NOMO-1 treated with DMSO at 0.1 percent for 48 hours (cell line): Measurements from ENCODE around the gene UNKL.

ENCODE experiments used
- DNase-seq: peaks from one replicate; lab custom pipeline; 2025; ENCODE audit not compliant: unreplicated experiment; lab: John Stamatoyannopoulos, UW

UNKL gene

DNA sequence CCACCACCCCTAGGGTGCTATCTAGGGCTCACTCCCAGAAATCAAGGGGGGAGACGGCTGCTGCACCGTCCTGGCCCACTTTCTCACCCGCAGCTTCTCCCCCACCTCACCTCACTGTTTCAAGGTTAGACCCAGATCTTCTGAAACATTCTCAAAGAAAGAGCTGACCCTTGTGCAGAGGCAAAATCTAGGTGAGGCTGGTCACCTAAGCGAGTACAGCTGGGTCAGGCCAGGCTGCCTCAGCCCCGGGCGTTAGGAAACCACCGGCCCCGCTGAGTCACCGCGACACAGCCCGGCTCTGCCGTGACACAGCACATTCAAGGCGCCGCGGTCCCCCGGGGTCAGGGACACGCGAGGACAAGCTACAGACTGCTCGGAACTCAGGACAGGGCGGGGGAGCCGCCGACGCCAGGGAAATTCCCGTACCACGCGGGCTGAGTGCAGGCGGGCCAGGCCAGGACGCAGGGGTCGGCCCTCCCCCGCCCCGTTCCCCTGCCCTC is 35.6 kb downstream of the UNKL start:
- peak; percentile 65 for DNase-seq

DNA sequence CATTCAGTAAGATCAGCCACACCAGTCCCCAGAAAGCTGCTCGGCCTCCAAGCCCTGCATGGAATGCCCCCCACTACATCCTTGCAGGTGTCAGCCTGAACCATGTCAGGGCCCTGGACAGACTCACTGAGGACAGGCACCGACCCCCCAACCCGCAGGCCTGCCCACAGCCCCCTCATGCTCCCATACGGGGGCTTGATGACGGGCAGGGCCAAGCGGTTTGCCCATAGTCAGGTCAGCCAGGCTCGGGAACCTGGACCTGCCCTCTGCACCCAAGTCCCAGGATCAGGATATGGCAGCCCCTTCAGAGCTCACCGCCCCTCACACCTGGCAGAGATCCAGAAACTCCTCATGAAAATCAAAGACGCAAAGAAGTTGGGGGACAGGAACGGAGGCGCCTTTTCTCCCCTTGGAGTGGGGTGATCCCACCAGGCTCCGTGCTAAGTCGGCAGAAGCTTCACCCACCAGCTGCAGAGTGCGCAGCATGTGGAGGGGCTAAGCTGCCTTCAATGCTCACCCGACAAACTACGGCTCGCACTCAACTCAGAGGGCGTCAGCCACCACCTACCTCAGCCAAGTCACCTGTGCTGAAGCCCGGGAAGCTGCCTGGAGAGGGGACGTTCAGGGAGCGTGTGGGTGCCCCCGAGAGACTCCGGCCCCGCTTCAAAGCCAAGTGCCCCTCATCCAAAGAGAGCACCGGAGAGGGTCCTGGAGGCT is 36.3 kb downstream of the UNKL start:
- no peak for DNase-seq

DNA sequence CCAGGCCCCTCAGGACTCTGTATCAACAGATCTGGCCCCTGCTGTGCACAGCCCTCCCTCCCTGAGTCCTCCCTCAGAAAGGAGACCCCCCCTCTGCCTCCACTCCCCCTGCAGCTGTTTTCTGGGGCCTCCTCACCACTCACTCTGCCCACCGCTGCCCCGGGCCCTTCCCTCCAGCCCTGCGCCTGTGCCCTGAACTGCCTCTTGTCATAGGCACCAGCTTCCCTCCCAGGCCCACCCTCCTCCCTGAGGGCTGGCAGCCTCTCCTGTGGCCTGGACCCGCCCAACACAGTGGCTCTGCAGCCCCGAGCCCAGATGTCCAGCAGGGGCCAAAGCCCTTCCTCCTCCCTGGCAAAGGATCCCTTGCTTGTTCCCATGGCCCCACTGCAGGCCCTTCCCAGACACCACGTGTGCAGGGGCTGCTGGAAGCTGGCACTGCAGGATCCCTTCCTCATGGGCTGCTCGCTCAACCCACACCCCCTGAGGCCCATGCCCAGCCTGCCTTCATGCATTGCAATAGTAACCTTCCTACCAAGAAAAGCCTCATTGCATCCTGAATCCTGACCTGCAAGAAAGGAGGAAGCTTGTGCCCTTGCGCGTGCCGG is 37.0 kb downstream of the UNKL start:
- DNase-seq: no peak

DNA sequence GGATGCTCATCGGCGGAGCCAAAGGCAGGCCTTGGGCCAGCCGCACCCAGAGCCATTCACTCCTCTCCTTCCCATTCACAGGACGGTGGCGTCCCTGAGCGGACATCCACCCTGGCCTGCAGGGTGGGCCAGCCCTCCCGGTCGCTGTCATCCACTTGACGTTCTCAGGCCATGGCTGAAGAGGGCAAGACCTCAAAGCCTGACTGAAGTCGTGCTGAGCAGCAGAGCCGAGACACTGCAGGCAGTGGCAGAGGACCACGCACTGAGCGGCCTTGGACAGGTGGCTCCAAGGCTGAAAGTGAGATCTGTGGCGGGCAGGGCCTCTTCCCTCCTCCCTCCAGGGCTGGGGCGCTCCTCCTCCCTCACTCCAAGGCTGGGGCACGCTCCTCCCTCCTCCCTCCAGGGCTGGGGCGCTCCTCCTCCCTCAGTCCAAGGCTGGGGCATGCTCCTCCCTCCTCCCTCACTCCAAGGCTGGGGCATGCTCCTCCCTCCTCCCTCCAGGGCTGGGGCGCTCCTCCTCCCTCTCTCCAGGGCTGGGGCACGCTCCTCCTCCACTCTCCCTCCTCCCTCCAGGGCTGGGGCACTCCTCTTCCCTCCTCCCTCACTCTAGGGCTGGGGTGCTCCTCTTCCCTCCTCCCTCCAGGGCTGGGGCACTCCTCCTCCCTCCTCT is 38.6 kb downstream of the UNKL start:
- DNase-seq: no peak

DNA sequence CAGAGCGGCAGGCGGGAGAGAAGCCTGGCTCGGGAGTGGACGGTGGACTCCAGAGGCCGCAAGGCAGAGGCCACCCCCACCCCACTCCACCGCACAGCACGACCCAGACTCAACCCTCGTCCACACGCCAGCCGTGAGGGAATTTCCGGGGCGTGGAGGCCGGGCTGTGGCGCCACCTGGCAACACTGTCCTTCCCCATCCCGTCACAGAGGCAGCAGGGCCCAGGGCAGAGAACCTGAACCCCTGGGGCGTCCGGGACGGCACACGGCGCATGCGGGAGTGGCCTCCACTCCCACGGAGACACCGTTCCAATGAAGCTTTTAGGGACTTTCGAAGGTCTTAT is 39.2 kb downstream of the UNKL start:
- no peak for DNase-seq

DNA sequence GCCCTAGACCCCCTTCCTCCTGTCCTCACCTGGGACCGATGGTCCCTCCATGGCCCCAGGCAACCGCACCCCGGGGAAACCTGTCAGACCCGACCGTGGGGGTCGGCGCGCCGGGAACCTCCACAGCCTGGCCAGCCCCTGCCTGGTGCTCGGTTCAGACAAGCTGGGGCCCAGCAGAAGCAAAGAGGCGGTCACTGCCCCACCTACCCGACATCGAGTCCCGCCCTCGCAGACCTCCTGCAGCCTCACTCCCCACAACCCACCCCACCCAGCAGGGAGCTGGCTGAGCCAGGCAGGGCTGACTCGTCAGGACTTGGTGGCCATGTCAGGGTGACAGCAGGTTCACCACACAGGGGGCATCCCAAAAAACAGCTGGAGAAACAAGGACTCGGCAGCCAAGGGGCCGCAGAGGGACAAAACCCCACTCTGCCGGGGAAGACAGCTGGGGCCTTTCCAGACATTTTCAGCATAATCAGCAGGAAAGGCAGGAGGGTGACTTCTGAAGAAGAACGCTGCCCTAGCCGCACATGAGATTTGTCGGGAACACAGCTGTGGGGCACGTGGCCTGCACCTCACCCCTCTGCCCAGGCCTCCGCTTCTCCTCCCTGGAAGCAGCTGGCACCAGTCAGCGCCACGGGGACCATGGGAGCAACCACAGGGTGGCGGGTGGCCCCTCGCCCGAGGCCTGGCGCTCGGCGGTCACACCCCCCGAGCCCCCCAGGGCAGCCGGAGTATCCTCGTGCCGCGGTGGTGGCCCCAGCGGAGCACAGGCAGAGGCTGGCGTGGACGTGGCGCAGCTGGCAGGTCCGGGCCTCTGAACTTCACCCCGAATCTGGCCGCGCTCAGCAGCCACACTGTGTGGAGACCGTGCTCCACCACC is 39.8 kb downstream of the UNKL start:
- DNase-seq: no peak

DNA sequence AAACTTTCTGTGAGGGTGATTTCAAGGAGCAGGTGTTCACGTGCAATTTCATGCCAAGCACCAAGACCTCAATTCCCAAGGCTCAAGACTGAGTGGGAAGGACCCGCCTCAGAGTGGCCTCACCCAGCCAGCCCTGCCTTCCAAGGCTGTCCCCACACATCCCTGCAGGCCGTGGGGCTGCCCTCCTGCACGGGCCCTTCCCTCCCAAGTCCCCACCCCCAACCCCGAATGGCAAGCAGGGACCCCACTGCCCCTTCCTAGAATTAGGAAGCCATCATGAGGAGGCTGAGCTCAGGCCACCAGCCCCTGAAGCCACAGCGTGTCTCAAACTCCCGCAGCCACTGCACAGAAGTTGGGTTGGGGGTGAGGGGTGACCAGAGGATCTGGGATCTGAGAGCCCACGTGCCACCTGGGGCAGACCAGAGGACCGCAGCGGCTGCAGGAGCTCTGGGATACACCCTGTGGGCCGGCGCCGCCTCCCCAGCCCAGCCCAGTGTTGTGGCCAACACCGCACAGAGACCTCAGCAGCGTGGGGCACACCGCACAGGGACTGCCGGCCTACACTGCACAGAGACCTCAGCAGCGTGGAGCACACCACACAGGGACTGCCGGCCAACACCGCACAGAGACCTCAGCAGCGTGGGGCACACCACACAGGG is 42.1 kb downstream of the UNKL start:
- no peak for DNase-seq

DNA sequence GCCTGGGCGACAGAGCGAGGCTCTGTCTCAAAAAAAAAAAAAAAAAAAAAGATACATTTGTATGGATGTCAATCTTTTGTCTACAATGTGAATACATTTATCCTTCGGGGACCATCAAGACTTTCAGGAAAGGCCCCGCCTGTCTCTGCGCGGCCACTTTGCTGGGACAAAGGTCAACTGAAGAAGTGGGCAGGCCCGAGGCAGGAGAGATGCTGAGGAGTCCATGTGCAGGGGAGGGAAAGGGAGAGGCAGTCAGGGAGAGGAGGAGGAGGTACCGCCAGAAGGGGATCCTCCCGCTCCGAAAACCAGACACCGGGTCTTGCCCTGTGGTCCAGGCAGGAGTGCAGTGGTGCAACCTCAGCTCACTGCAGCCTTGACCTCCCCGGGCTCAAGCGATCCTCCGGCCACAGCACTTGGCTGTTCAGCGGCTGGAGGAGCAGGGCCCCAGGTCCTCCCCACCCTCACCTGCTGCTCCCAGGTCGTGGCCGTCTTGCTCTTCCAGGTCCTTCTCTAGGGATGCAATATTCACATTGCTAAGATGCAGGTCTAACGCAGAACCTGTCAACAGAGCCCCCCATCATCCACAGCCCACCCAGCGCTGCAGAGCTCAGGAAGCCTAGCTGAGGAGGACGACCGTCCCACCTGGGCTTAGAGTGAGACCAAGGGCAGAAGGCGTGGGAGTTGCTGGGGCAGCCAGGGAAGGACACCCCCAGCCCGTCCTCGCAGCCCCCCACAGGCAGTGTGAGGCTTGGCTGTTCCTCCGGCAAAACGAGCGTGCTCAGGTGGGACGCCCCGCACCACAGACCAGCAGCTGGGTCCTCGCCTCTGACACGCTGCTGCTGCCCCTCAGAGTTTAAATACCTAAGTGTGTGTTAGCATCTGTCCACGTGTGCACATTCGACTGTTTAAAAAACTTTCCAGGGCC is 43.2 kb downstream of the UNKL start:
- DNase-seq: no peak

DNA sequence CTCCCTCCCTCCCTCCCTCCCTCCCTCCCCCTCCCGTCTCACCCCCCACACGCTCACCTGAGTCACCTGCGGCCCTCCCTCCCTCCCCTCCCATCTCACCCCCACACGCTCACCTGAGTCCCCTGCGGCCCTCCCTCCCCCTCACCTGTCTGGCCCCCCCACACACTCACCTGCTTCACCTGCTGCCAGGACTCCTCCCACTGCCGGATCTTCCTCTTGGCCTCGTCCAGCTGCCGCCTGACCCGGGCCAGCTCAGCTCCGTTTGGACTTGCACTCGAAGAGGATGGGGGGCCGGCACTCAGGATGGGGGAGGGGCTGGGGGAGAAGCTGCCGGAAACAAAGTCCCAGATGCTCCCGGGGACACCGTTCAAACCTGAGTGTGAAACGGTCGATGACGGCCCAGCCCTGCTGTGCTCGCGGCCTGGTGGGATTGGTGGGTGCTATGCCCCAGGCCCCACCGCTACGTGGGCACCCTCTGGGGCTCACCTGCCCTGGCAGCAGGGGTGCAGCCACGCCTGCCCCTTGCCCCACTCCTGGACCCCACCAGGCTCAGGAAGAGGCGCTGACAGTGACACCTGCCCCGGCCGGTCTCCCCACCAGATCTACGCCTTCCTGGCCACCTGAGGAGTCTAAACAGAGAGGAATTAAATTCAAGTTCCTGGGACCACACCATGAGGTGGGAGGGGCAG is 46.9 kb downstream of the UNKL start:
- no peak for DNase-seq

DNA sequence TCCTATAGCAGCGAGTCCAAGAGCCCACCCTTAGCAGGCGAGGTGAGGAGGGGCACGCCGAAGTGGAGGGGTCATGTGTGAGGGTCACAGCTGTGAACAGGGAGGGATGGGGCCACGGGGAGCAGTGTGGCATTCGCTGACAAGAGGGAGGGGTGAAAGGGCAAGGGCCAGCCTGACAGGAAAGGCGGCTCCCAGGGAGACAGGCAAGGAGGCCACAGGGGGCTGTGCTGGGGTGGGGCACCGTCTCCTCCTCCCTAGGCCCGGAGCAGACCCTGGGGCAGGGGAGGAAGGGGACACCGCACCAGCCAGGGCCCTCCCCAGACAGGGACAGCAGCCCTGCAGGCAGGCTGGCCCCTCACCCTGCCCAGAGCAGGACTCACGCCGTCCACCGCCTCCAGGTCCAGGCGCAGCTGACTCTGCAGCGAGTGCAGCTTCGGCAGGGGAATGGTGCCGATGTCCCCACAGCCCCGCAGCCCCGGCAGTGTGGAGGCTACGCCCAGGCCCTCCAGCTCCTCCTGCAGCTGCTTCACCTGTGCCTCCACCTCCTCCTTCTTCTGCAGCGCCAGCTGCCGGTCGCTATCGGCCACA is 47.7 kb downstream of the UNKL start:
- no peak for DNase-seq

DNA sequence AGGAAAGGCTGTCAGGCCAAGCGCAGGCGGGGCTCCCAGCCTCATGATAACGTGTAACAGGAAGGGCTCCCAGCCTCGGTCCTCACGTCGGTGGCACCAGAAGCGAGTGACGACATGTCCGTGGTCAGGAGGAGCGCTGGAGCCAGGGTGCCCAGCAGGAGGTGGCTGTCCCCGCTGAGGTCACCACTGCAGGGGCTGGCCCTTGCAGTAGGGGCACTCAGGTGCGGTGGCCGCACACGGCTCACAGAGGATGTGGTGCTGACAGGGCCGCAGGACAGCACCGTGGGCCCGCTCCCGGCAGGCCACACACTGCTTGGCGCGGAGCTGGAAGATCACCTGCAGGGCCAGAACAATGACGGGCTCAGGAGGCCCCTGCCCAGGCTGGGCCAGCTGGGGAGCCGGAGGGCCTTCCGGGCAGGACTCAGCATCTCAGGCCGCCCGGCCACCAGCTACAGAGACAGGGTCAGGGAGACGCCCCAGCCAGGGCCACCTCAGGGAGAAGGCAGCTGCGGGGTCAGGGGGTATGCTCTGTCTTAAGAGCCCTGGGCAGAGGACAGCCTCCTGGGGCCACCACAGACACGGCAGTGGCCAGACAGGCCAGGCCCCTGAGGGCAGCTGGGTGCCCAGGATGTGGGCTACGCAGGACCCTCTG is 48.3 kb downstream of the UNKL start:
- DNase-seq: no peak

DNA sequence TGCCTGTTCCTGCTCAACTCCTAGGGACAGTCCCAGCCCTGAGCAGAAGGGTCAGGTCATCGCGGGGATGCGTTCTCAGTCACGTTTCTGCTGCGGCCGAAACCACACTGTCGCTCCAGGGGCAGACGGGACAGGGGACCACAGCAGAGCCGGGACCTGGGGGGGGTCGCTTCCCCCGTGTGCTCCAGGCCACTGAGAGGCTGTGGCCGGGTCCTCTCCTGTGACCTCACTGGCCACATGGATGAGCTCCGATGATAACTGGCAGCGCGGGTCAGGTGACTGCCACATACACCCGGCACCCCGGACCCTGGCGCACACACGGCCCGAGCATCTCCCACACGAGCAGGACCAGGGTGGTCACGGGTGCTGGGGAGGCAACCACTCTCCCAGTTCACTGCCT is 50.0 kb downstream of the UNKL start:
- DNase-seq: no peak

DNA sequence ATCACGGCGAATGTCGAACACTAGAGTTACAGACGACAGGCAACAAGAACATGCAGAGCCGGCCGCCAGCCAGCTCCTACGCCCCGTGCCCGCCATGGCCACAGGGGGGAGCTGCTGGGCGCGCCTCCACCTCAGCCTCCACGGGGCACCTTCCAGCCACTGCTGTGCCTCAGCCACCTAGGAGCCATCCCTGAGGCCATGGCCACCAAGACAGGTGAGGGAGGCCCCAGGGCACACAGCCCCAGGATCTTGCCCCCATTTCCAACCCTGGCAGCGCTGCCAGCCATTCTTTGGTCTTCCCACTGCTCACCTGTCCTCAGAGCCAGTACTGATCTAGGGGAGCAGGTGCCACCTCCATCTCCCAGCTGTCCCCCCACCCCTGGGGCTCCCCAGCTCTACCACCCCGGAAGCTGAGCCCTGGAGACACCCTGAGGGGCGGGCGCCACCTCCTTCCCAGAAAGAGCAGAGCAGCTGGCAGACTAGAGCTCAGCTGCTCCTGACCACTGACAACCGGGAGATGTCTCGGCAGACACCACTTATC is 50.9 kb downstream of the UNKL start:
- DNase-seq: peak; percentile 51

DNA sequence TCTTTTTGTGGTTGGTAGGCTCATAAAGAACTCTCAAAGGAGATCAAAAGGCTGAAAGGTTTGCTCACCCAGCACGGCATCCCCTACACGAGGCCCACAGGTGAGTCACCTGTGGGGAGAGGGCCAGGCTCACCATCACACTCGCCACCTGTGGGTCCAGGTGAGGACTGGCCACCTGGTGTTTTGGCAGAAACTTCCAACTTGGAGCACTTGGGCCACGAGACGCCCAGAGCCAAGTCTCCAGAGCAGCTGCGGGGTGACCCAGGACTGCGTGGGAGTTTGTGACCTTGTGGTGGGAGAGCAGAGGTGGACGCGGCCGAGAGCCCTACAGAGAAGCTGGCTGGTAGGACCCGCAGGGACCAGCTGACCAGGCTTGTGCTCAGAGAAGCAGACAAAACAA is 51.7 kb downstream of the UNKL start:
- DNase-seq: no peak

DNA sequence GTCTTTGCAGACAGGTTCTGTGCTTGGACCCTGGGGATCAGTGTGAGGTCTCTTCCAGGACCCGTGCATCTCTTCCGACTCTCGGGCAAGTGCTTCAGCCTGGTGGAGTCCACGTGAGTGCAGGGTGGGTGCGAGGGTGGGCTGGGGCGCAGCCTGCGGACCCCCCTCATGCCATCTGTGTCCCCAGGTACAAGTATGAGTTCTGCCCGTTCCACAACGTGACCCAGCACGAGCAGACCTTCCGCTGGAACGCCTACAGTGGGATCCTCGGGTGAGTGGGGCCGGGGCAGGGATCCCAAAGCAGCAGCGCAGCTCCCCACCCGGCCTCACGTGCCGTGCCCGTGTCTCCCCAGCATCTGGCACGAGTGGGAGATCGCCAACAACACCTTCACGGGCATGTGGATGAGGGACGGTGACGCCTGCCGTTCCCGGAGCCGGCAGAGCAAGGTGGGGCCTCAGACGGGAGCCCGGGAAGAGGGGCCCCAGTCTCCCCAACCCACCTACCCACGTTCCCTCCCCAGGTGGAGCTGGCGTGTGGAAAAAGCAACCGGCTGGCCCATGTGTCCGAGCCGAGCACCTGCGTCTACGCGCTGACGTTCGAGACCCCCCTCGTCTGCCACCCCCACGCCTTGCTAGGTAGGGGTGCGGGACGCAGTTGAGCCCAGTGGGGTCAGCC is 52.7 kb downstream of the UNKL start:
- DNase-seq: no peak

DNA sequence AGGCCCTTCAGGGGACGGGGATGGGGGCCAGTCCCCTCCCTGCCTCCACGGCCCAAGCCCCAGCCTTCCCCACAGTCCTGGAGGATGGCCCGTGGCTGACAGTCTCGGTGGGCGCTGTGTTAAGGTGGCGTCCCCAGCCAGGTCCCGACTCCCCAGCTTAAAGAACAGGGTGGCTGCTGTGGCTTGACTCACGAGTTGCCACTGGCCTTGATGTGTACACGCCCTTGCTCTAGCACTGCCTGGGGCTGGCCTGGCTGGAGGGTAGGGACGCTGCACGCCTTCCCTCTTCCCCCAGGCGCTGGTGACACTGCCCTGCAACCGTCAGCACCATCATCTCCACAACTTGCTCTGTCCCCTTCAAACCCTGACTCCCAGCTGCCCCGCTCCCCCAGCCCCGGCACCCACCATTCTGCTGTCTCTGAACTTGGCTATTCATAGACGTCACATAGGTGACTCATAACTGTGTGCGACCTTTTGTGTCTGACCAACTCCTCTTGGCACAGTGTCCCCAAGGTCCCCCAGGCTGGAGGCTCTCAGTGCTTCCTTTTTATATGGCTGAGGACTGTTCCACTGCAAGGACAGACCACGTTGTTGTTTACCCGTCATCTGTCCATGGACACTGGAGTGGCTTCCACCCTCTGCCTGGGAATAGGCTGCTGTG is 56.5 kb downstream of the UNKL start:
- no peak for DNase-seq
